Measurements from ENCODE around the gene SGPP1. TPM values are rescaled to one million over a fixed set of nuclear protein-coding genes. Genes with fewer than 3 reads are reported as not detected.
"Not testable (repeated sequence)": the region's sequence is repeated elsewhere in the genome, so short reads cannot be mapped to it uniquely, and the experiment has no call there.

SGPP1 gene
- total RNA-seq, 1 donor from 2014 or later = 20.9 TPM

DNA sequence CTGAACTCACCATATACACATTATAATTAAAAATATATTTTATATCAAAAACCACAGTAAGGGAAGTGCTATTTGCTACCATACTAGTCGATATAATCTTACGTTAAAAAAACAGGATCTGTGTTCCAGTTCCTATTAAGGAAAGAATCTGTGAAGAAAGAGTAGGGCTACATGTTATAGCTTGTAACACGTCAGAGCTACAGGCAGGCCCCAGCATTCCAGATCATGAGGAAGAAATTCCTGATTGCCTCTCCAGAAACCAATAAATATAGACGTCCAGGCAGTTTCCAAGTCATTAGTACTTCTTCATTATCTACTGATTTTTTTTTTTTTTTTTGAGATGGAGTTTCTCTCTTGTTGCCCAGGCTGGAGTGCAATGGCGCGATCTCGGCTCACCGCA, 20.6 kb downstream of the SGPP1 start:
- Mint-ChIP-seq H3K27me3 (no peaks in the 10 kb centered on the region), H3K9me3 (no peaks in the 10 kb centered on the region), H3K27ac (peak overlapping the region; percentile 18), H3K4me3 (no peak overlapping the region), H3K36me3 (ENCODE audit: low read depth) (peaks cover 2% of the 10 kb centered on the region), H3K4me1 (peaks cover 72% of the 10 kb centered on the region)
- CTCF ChIA-PET = interaction anchor here (3.2 kb wide), 1 partner anchor 63 kb away, joined by 9 read pairs; no protein-coding TSS in a partner anchor
- POLR2A ChIA-PET = no interaction called here
- DNase-seq (no peak), ATAC-seq (ENCODE audit: low read depth) (no peak)
- TF ChIP-seq, protein P1, sequence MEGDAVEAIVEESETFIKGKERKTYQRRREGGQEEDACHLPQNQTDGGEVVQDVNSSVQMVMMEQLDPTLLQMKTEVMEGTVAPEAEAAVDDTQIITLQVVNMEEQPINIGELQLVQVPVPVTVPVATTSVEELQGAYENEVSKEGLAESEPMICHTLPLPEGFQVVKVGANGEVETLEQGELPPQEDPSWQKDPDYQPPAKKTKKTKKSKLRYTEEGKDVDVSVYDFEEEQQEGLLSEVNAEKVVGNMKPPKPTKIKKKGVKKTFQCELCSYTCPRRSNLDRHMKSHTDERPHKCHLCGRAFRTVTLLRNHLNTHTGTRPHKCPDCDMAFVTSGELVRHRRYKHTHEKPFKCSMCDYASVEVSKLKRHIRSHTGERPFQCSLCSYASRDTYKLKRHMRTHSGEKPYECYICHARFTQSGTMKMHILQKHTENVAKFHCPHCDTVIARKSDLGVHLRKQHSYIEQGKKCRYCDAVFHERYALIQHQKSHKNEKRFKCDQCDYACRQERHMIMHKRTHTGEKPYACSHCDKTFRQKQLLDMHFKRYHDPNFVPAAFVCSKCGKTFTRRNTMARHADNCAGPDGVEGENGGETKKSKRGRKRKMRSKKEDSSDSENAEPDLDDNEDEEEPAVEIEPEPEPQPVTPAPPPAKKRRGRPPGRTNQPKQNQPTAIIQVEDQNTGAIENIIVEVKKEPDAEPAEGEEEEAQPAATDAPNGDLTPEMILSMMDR (IDR thresholded peaks at IDR 0.05) = no peak
- intact Hi-C loops (cut with micrococcal nuclease) = no loop called here

- peak overlapping the region; percentile 52 for H3K4me3 Mint-ChIP-seq
- peaks cover 2% of the 10 kb centered on the region for H3K36me3 Mint-ChIP-seq (ENCODE audit: low read depth)
- intact Hi-C loops (cut with micrococcal nuclease) = loop anchor here (1.0 to 2.0 kb wide), 2 partner anchors 20 to 41 kb away; no protein-coding TSS in a partner anchor
- H3K9me3 Mint-ChIP-seq = no peaks in the 10 kb centered on the region
- TF ChIP-seq, protein P1 (IDR thresholded peaks at IDR 0.05) = no peak
- H3K27ac Mint-ChIP-seq = peak overlapping the region; percentile 83
- H3K4me1 Mint-ChIP-seq = peaks cover 80% of the 10 kb centered on the region
- POLR2A ChIA-PET = interaction anchor here (0.6 to 1.2 kb wide), 3 partner anchors 20 to 64 kb away, joined by 3 to 12 read pairs (median 4); partner anchors contain the start of gene WDR89
- DNase-seq (no peak), ATAC-seq (ENCODE audit: low read depth) (peak; percentile 75)
- CTCF ChIA-PET = interaction anchor here (0.8 kb wide), 1 partner anchor 20 kb away, joined by 4 read pairs; no protein-coding TSS in a partner anchor
- H3K27me3 Mint-ChIP-seq = no peaks in the 10 kb centered on the region
Observed at GRCh38 chr14:63705561-63706070, 22.2 kb downstream of the SGPP1 start.

DNA sequence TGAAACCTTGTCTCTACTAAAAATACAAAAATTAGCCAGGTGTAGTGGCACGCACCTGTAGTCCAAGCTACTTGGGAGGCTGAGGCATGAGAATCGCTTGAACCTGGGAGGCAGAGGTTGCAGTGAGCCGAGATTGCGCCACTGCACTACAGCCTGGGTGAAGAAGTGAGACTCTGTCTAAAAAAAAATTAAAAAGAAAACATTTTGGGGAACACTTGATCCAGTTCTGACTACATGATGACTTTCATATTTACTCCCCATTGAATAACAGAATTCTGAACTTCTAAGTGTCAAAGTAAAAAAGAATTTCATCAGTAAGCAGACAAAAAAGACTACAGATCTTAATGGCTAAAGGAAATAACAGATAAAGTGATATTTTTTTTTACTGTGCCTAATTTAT, 25.3 kb downstream of the SGPP1 start:
- ChIA-PET CTCF (interaction anchor here (1.8 kb wide), 1 partner anchor 68 kb away, joined by 4 read pairs; no protein-coding TSS in a partner anchor), POLR2A (interaction anchor here (0.7 to 1.8 kb wide), 3 partner anchors 10 to 62 kb away, joined by 3 to 9 read pairs (median 4); partner anchors contain the start of gene WDR89)
- H3K9me3 Mint-ChIP-seq; ATAC-seq (ENCODE audit: low read depth); H3K27me3 Mint-ChIP-seq; intact Hi-C loops (cut with micrococcal nuclease); DNase-seq: not testable (repeated sequence)
- Mint-ChIP-seq H3K4me3 (peak overlapping the region; percentile 16), H3K36me3 (ENCODE audit: low read depth) (peaks cover 10% of the 10 kb centered on the region), H3K4me1 (peaks cover 79% of the 10 kb centered on the region), H3K27ac (peak overlapping the region; percentile 75)

DNA sequence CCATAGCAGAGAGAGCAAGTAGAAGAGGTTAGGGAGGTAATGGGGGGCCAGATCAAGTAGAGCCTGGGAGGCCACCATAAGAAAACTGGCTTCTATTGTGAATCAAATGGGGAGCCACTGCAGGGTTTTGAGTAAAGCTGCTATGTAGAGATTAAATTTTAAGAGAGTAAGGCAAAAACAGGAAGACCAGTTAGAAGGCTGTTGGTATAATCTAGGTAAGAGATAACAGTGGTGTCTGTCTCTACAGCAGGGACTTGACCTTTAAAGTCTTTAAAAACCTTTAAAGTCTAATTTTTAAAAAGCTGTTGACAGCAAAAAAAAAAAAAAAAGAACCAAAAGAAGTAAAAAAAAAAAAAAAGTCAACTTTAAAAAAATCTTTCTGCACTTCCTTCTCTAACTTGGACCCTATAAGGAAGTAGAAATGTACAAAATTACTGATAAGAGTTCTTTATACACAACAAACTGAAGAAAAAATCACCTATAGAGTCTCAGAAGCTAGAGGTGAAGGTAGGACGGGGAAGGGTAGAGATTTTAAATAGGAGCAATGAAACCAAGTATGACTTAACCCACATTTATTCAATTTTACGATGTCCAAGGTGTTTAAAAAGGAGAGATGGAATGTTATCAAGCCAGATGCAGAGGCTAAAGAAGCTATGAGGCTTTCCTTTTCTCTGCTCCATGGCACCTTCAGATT, 26.1 kb downstream of the SGPP1 start:
- Mint-ChIP-seq H3K9me3 (no peaks in the 10 kb centered on the region), H3K4me1 (peaks cover 75% of the 10 kb centered on the region), H3K4me3 (peak overlapping the region; percentile 50), H3K27me3 (no peaks in the 10 kb centered on the region), H3K27ac (peak overlapping the region; percentile 75), H3K36me3 (ENCODE audit: low read depth) (peaks cover 16% of the 10 kb centered on the region)
- TF ChIP-seq, protein P1 (IDR thresholded peaks at IDR 0.05) = no peak
- ChIA-PET CTCF (interaction anchor here (1.2 to 1.8 kb wide), 2 partner anchors 26 to 68 kb away, joined by 3 to 4 read pairs; partner anchors contain the start of gene SGPP1), POLR2A (interaction anchor here (0.6 to 1.8 kb wide), 6 partner anchors 10 to 292 kb away, joined by 3 to 12 read pairs (median 6); partner anchors contain the start of gene WDR89)
- ATAC-seq (ENCODE audit: low read depth) (no peak), DNase-seq (no peak)
- intact Hi-C loops (cut with micrococcal nuclease) = no loop called here

- ATAC-seq (ENCODE audit: low read depth) (no peak), DNase-seq (no peak)
- Mint-ChIP-seq H3K4me3 (no peak overlapping the region), H3K4me1 (peaks cover 12% of the 10 kb centered on the region), H3K27me3 (no peaks in the 10 kb centered on the region), H3K9me3 (no peaks in the 10 kb centered on the region), H3K36me3 (ENCODE audit: low read depth) (peaks cover 39% of the 10 kb centered on the region), H3K27ac (peak overlapping the region; percentile 56)
- ChIA-PET CTCF (interaction anchor here (0.7 kb wide), 1 partner anchor 24 kb away, joined by 4 read pairs; no protein-coding TSS in a partner anchor), POLR2A (interaction anchor here (0.6 to 1.3 kb wide), 4 partner anchors 9 to 149 kb away, joined by 3 to 6 read pairs (median 4); partner anchors contain the start of gene PPP2R5E)
- intact Hi-C loops (cut with micrococcal nuclease) = loop anchor here (5.0 kb wide), 1 partner anchor 35 kb away; the partner anchor contains the start of gene SGPP1
- TF ChIP-seq, protein P1 (IDR thresholded peaks at IDR 0.05) = no peak
Observed at GRCh38 chr14:63692310-63693020, 35.4 kb downstream of the SGPP1 start.

Measured in activated B cell treated with CpG ODN at 0.5 μM for 24 hours (primary cell).